PFSK-1 (cell line): ENCODE data around the gene ZG16B.

ENCODE experiments used
- POLR2AphosphoS5 ChIP-seq: IDR thresholded peaks from 2 replicates; pipeline ENCODE4 v1.6.1; 2012; ENCODE audit warnings: low read depth, mild to moderate bottlenecking, control low read depth, low read length, moderate library complexity
- TAF1 ChIP-seq: IDR thresholded peaks from 2 replicates; pipeline ENCODE4 v1.6.1; 2012; ENCODE audit warnings: low read length, control low read depth, borderline replicate concordance; ENCODE audit not compliant: insufficient read depth

DNA sequence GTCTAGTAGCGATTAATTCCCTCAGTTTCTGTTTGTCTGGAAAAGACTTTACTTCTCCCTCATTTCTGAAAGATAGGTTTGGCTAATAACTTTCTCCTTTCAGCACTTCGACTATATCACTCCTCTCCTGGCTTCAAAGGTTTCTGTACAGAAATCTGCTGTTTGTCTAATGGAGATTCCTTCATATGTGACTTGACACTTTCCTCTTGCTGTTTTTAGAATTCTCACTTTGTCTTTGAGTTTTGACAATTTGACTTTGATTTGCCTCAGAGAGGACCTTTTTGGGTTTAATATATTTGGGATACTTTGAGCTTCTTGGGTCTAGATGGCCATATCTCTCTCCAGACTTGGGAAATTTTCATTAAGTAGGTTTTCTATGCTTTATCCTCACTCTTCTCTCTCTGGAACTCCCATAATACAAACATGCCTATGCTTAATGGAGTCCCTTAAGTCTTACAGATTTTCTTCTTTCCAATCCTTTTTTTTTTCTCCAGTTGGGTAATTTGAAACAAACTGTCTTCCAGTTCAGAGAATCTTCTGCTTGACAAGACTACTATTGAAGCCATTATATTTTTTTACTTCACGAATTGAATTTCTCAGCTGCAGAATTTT, 20.8 kb upstream of the ZG16B start:
- TF ChIP-seq POLR2AphosphoS5 (no peak), TAF1 (no peak)
